ENCODE data around the gene KIF17. TPM values are rescaled to one million over a fixed set of nuclear protein-coding genes. Genes with fewer than 3 reads are reported as not detected.

Gene KIF17
- polyA plus RNA-seq, 2 donors = 0.45 to 0.48 TPM

- 80 to 82% methylated on average over 10 of the region's 10 CpGs for WGBS, 2 donors
- H3K27me3 ChIP-seq (ENCODE audit: control insufficient read depth in 1 of 2, insufficient read depth in 2 of 2, low read length in 2 of 2) = no peaks in the 10 kb centered on the region
- H3K4me1 ChIP-seq (ENCODE audit: control insufficient read depth in 2 of 2, insufficient read depth in 2 of 2, low read length in 1 of 2) = peaks cover 0 to 10% of the 10 kb centered on the region in 2 donors
- H3K4me3 ChIP-seq (ENCODE audit: low read depth in 1 of 2, low read length in 2 of 2) = no peak overlapping the region
- no peaks in the 10 kb centered on the region for H3K36me3 ChIP-seq (ENCODE audit: control insufficient read depth in 2 of 2, insufficient read depth in 2 of 2, low read length in 1 of 2)
- no peak overlapping the region for H3K27ac ChIP-seq (ENCODE audit: low read depth in 2 of 2, low read length in 1 of 2)
- no peaks in the 10 kb centered on the region for H3K9me3 ChIP-seq (ENCODE audit: control insufficient read depth in 2 of 2, insufficient read depth in 1 of 2, low read depth in 1 of 2, low read length in 1 of 2)
Measured at GRCh38 chr1:20695515-20695914, 22.3 kb downstream of the KIF17 start.

DNA sequence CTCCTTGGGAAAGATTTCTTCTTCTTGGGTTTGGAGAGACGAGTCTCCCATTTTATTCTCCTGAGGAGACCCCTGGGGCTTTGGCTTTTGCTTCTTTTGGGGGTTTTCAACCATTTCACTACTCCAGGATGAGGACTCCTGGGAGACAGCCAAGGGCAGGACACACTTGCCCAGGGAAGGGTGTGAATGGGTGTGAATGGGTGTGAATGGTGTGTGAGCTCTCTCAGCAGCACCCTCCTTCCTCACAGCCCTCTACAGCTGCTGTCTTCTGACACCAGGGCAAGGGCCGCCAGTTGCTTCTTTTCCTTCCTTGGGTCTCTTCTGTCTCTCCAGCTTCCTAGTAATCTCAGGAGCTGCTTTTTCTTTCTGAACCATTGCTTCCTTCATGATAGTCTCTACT is 24.2 kb downstream of the KIF17 start:
- no peak overlapping the region for H3K4me3 ChIP-seq (ENCODE audit: low read depth in 1 of 2, low read length in 2 of 2)
- whole genome bisulfite sequencing, 2 donors = 82 to 97% methylated on average over 2 of the region's 2 CpGs
- no peaks in the 10 kb centered on the region for H3K9me3 ChIP-seq (ENCODE audit: control insufficient read depth in 2 of 2, insufficient read depth in 1 of 2, low read depth in 1 of 2, low read length in 1 of 2)
- H3K27me3 ChIP-seq (ENCODE audit: control insufficient read depth in 1 of 2, insufficient read depth in 2 of 2, low read length in 2 of 2) = no peaks in the 10 kb centered on the region
- H3K4me1 ChIP-seq (ENCODE audit: control insufficient read depth in 2 of 2, insufficient read depth in 2 of 2, low read length in 1 of 2) = peaks cover 0 to 8% of the 10 kb centered on the region in 2 donors
- no peak overlapping the region for H3K27ac ChIP-seq (ENCODE audit: low read depth in 2 of 2, low read length in 1 of 2)
- no peaks in the 10 kb centered on the region for H3K36me3 ChIP-seq (ENCODE audit: control insufficient read depth in 2 of 2, insufficient read depth in 2 of 2, low read length in 1 of 2)

DNA sequence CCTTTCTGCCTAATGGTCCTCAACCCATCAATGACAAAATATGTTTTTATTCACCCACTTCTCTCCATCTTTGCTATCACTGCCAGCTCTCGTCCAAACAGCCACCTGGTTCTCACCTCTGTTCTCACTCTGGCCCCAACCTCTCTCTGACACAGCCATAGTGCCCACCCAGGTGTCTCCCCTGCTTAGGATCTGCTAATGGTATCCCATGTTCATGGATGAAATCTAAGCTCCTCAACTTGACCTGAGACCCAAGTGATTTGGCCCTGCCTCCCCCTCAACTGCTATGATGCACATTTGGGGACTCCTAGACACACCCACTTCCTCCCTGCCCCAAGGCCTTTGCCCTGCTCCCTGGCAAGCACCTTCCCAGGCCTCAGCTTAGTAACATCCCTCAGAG is 25.9 kb downstream of the KIF17 start:
- WGBS, 2 donors = 81 to 87% methylated on average over 1 of the region's 1 CpG
- H3K4me1 ChIP-seq (ENCODE audit: control insufficient read depth in 2 of 2, insufficient read depth in 2 of 2, low read length in 1 of 2) = peaks cover 0 to under 1% of the 10 kb centered on the region in 2 donors
- H3K9me3 ChIP-seq (ENCODE audit: control insufficient read depth in 2 of 2, insufficient read depth in 1 of 2, low read depth in 1 of 2, low read length in 1 of 2) = no peaks in the 10 kb centered on the region

DNA sequence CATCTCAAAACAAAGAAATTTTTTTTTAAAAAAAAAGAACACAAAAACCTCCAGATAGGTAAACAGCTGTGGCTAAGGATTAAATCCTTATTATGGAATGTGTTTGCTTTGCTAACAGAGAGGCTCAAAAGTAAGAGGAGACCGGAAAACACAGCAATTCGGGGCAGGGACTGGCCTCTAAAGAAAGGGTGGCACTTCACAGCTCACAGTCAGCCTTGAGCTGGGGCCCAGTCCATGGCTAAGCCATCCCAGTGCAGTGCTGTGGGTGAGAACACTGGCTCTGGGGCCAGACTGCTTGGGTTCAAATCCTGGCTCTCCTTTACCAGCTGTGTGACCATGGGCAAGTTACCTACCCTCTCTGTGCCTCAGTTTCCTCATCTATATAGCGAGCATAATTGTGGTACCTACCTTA is 28.2 kb downstream of the KIF17 start:
- Histone ChIP-seq H3K4me1 (ENCODE audit: control insufficient read depth in 2 of 2, insufficient read depth in 2 of 2, low read length in 1 of 2) (no peaks in the 10 kb centered on the region), H3K36me3 (ENCODE audit: control insufficient read depth in 2 of 2, insufficient read depth in 2 of 2, low read length in 1 of 2) (no peaks in the 10 kb centered on the region), H3K27me3 (ENCODE audit: control insufficient read depth in 1 of 2, insufficient read depth in 2 of 2, low read length in 2 of 2) (no peaks in the 10 kb centered on the region), H3K9me3 (ENCODE audit: control insufficient read depth in 2 of 2, insufficient read depth in 1 of 2, low read depth in 1 of 2, low read length in 1 of 2) (no peaks in the 10 kb centered on the region), H3K27ac (ENCODE audit: low read depth in 2 of 2, low read length in 1 of 2) (no peak overlapping the region), H3K4me3 (ENCODE audit: low read depth in 1 of 2, low read length in 2 of 2) (no peak overlapping the region)
- 71 to 85% methylated on average over 3 of the region's 3 CpGs for WGBS, 2 donors

More for the DNA sequence above, 25.9 kb downstream of the KIF17 start:
- Histone ChIP-seq H3K27me3 (ENCODE audit: control insufficient read depth in 1 of 2, insufficient read depth in 2 of 2, low read length in 2 of 2) (no peaks in the 10 kb centered on the region), H3K27ac (ENCODE audit: low read depth in 2 of 2, low read length in 1 of 2) (no peak overlapping the region), H3K36me3 (ENCODE audit: control insufficient read depth in 2 of 2, insufficient read depth in 2 of 2, low read length in 1 of 2) (no peaks in the 10 kb centered on the region), H3K4me3 (ENCODE audit: low read depth in 1 of 2, low read length in 2 of 2) (no peak overlapping the region)

DNA sequence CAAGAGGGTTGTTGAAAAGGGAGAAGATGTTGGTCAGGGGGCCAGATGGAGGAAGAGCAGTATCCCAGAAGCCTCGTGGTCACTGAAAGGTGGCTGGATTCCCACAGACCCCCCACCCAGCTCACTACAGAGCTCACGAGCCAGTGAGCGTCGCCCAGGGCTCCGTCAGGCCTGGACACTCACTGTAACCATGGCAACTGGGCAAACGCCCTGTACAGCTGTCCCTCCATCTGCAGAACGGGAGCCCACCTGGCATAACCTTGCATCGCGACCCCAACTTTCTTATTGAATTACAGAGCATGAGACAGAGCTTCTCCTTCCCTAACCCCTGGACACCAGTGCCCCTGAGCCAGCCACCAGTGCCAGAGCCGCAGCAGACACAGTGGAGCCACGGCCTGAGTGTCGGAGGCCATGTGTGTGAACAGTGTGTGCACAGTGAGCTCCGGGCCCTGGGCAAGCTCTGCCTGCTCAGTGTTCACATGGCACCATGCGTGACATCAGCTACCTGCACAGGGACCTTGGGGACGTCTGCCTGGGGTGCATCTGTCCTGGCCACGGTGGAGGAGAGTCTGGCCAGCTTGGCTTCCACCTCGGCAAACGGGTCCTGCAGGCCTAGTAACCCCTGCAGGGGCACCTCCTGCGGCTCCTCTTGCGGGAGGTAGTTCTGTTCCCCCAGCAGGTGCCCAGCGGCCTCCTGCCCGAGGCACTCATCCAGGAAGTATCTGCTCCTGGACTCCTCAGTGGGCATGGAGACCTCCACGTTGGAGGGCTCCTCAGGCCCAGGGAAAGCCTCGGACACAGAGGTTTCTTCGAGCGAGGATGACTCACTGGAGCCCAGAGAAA is 30.7 kb downstream of the KIF17 start:
- Histone ChIP-seq H3K36me3 (ENCODE audit: control insufficient read depth in 2 of 2, insufficient read depth in 2 of 2, low read length in 1 of 2) (no peaks in the 10 kb centered on the region), H3K27me3 (ENCODE audit: control insufficient read depth in 1 of 2, insufficient read depth in 2 of 2, low read length in 2 of 2) (no peaks in the 10 kb centered on the region), H3K9me3 (ENCODE audit: control insufficient read depth in 2 of 2, insufficient read depth in 1 of 2, low read depth in 1 of 2, low read length in 1 of 2) (no peaks in the 10 kb centered on the region), H3K27ac (ENCODE audit: low read depth in 2 of 2, low read length in 1 of 2) (no peak overlapping the region), H3K4me1 (ENCODE audit: control insufficient read depth in 2 of 2, insufficient read depth in 2 of 2, low read length in 1 of 2) (no peaks in the 10 kb centered on the region), H3K4me3 (ENCODE audit: low read depth in 1 of 2, low read length in 2 of 2) (no peak overlapping the region)
- 80% methylated on average over 26 of the region's 26 CpGs for WGBS, 2 donors

DNA sequence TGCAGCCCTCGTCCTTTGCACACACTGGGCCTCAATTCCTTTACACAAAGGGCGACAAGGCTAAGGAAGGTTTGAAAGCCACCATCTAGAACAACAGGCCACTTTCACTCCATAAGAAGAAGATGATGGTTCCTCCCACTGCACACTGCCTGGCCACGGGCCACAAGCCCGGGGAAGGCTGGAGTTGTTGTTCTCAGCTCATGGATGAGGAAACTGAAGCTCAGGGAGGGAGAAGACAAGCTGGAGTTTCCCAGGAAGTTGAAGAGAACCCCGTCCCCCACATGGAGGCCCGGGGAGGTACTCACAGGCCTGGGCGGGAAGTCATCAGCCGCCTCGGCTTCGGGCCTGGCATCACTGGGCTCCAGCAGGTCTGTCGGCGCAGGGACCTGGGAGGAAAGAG is 32.1 kb downstream of the KIF17 start:
- no peaks in the 10 kb centered on the region for H3K27me3 ChIP-seq (ENCODE audit: control insufficient read depth in 1 of 2, insufficient read depth in 2 of 2, low read length in 2 of 2)
- no peak overlapping the region for H3K4me3 ChIP-seq (ENCODE audit: low read depth in 1 of 2, low read length in 2 of 2)
- no peaks in the 10 kb centered on the region for H3K9me3 ChIP-seq (ENCODE audit: control insufficient read depth in 2 of 2, insufficient read depth in 1 of 2, low read depth in 1 of 2, low read length in 1 of 2)
- peak overlapping the region; percentile 23 to 26 for H3K27ac ChIP-seq (ENCODE audit: low read depth in 2 of 2, low read length in 1 of 2)
- H3K36me3 ChIP-seq (ENCODE audit: control insufficient read depth in 2 of 2, insufficient read depth in 2 of 2, low read length in 1 of 2) = no peaks in the 10 kb centered on the region
- 80 to 83% methylated on average over 12 of the region's 12 CpGs for WGBS, 2 donors
- H3K4me1 ChIP-seq (ENCODE audit: control insufficient read depth in 2 of 2, insufficient read depth in 2 of 2, low read length in 1 of 2) = no peaks in the 10 kb centered on the region

DNA sequence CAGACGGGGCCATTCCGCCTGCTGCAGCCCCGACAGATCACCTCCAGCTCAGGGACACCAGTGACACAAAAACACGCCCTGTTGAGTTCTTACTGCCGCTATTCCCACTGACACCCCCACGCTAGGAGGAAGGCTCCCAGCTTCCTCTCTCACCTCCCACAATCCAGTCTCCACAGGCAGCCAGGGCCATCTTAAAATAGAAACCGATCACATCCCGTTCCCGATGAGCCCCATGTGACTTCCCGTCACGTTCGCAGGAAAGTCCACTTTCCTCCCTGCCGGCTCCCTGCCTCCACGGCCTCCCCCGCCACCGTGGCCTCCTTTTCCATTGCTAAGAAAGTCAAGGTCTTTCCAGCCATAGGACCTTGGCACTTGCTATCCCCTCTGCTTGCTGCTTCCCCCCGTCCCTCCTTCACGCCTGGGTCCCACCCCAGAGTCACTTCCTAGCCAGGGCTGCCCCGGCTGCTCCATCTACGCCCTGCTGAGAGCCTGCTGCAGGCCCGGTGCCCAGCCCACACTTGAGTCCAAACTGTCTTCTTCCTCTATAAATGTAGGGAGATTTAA is 32.6 kb downstream of the KIF17 start:
- H3K27me3 ChIP-seq (ENCODE audit: control insufficient read depth in 1 of 2, insufficient read depth in 2 of 2, low read length in 2 of 2) = no peaks in the 10 kb centered on the region
- no peaks in the 10 kb centered on the region for H3K9me3 ChIP-seq (ENCODE audit: control insufficient read depth in 2 of 2, insufficient read depth in 1 of 2, low read depth in 1 of 2, low read length in 1 of 2)
- no peak overlapping the region for H3K4me3 ChIP-seq (ENCODE audit: low read depth in 1 of 2, low read length in 2 of 2)
- WGBS, 2 donors = 76 to 81% methylated on average over 21 of the region's 21 CpGs
- no peaks in the 10 kb centered on the region for H3K36me3 ChIP-seq (ENCODE audit: control insufficient read depth in 2 of 2, insufficient read depth in 2 of 2, low read length in 1 of 2)
- peak overlapping the region in 1 of 2 donors; percentile 30 for H3K27ac ChIP-seq (ENCODE audit: low read depth in 2 of 2, low read length in 1 of 2)
- no peaks in the 10 kb centered on the region for H3K4me1 ChIP-seq (ENCODE audit: control insufficient read depth in 2 of 2, insufficient read depth in 2 of 2, low read length in 1 of 2)

DNA sequence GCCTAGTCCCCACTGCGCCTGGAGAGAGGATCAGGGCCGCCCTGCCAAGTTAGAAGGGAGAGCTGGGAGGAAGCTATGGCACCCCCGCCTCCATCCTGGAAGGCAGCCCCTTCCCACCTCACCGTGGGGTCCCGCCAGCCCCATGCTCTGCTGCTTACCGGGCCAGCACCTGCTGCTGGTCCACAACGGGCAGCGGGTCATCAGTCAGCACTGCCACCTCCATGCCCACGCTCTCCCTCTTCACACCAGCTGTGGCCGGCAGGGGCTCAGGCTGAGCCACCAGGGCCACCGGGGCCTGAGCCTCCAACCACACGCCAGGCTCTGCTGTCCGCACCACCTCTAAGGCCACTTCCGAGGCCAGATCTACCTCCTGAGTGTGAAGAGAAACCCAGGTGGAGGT is 33.2 kb downstream of the KIF17 start:
- no peaks in the 10 kb centered on the region for H3K27me3 ChIP-seq (ENCODE audit: control insufficient read depth in 1 of 2, insufficient read depth in 2 of 2, low read length in 2 of 2)
- WGBS, 2 donors = 84 to 88% methylated on average over 14 of the region's 14 CpGs
- peak overlapping the region in 1 of 2 donors; percentile 6 for H3K4me3 ChIP-seq (ENCODE audit: low read depth in 1 of 2, low read length in 2 of 2)
- no peaks in the 10 kb centered on the region for H3K36me3 ChIP-seq (ENCODE audit: control insufficient read depth in 2 of 2, insufficient read depth in 2 of 2, low read length in 1 of 2)
- no peaks in the 10 kb centered on the region for H3K4me1 ChIP-seq (ENCODE audit: control insufficient read depth in 2 of 2, insufficient read depth in 2 of 2, low read length in 1 of 2)
- H3K9me3 ChIP-seq (ENCODE audit: control insufficient read depth in 2 of 2, insufficient read depth in 1 of 2, low read depth in 1 of 2, low read length in 1 of 2) = no peaks in the 10 kb centered on the region
- H3K27ac ChIP-seq (ENCODE audit: low read depth in 2 of 2, low read length in 1 of 2) = peak overlapping the region in 1 of 2 donors; percentile 14

GRCh38 chr1:20684050-20684620 is 33.7 kb downstream of the KIF17 start:
- Histone ChIP-seq H3K27ac (ENCODE audit: low read depth in 2 of 2, low read length in 1 of 2) (no peak overlapping the region), H3K4me3 (ENCODE audit: low read depth in 1 of 2, low read length in 2 of 2) (no peak overlapping the region), H3K9me3 (ENCODE audit: control insufficient read depth in 2 of 2, insufficient read depth in 1 of 2, low read depth in 1 of 2, low read length in 1 of 2) (no peaks in the 10 kb centered on the region), H3K36me3 (ENCODE audit: control insufficient read depth in 2 of 2, insufficient read depth in 2 of 2, low read length in 1 of 2) (no peaks in the 10 kb centered on the region), H3K27me3 (ENCODE audit: control insufficient read depth in 1 of 2, insufficient read depth in 2 of 2, low read length in 2 of 2) (no peaks in the 10 kb centered on the region), H3K4me1 (ENCODE audit: control insufficient read depth in 2 of 2, insufficient read depth in 2 of 2, low read length in 1 of 2) (no peaks in the 10 kb centered on the region)
- WGBS, 2 donors = 80 to 82% methylated on average over 13 of the region's 13 CpGs

All from esophagus (tissue), 2 donors.